Measurements from ENCODE around the gene CALN1. TPM values are rescaled to one million over a fixed set of nuclear protein-coding genes. Genes with fewer than 3 reads are reported as not detected.

Gene CALN1
- polyA plus RNA-seq, 1 donor (not counting 4 experiments of a cell fraction or from before 2014, with no cell fraction given), result not detected

- dilution Hi-C loops (cut with MboI; ENCODE audit: extremely low pct_ligation_motif_present, low sequenced_read_pairs), result no loop called here
These were observed 119.3 kb downstream of the CALN1 start for GRCh38 chr7:72292794-72293193.

DNA sequence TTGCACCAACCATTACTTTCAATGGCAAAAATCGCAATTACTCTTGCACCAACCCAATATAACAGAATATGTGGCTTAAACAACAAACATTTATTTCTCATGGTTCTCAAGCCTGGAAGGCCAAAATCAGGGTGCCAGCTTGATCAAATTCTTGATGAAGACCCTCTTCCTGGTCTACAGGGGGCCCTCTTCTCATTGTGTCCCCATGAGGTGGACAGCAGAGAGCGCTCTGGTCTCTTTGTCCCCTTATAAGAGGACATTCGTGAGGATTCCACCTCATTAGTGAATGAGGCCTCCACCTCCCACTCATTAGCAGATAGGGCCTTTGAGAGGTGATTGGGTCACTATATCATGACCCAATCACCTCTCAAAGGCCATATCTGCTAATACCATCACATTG lies 120.0 kb downstream of the CALN1 start:
- Histone ChIP-seq H3K9me1 (ENCODE audit: control insufficient read depth, extremely low read depth, insufficient read depth, low read length) (no peaks in the 10 kb centered on the region), H3K36me3 (ENCODE audit: control insufficient read depth in 2 of 2, extremely low read depth in 1 of 2, insufficient read depth in 2 of 2, low read length in 2 of 2) (no peaks in the 10 kb centered on the region), H3K4me1 (ENCODE audit: control insufficient read depth, extremely low read depth, insufficient read depth, low read length) (no peaks in the 10 kb centered on the region), H4K20me1 (ENCODE audit: control insufficient read depth, extremely low read depth, insufficient read depth, low read length) (no peaks in the 10 kb centered on the region), H3K9me3 (ENCODE audit: control insufficient read depth, low read depth, low read length) (no peaks in the 10 kb centered on the region), H3K4me2 (ENCODE audit: control insufficient read depth, extremely low read depth, insufficient read depth, low read depth, low read length) (no peak overlapping the region), H2AFZ (ENCODE audit: control insufficient read depth, low read length) (no peak overlapping the region), H3K79me2 (ENCODE audit: control insufficient read depth, insufficient read depth, low read length) (no peaks in the 10 kb centered on the region), H3K27me3 (ENCODE audit: control insufficient read depth, extremely low read depth, insufficient read depth, low read length) (no peaks in the 10 kb centered on the region), H3K27ac (ENCODE audit: control insufficient read depth, insufficient read depth, low read length) (no peak overlapping the region), H3K4me3 (ENCODE audit: control insufficient read depth in 2 of 3, extremely low read depth in 1 of 3, insufficient read depth in 2 of 3, low read depth in 1 of 3, low read length in 3 of 3) (no peak overlapping the region), H3K9ac (ENCODE audit: control insufficient read depth, extremely low read depth, insufficient read depth, low read length) (no peak overlapping the region)
- dilution Hi-C loops (cut with MboI; ENCODE audit: extremely low pct_ligation_motif_present, low sequenced_read_pairs), result no loop called here
- no peak for FAIRE-seq
- TF ChIP-seq EZH2 (IDR thresholded peaks at IDR 0.05; ENCODE audit: low read length), result no peak
- TF ChIP-seq, protein P1, sequence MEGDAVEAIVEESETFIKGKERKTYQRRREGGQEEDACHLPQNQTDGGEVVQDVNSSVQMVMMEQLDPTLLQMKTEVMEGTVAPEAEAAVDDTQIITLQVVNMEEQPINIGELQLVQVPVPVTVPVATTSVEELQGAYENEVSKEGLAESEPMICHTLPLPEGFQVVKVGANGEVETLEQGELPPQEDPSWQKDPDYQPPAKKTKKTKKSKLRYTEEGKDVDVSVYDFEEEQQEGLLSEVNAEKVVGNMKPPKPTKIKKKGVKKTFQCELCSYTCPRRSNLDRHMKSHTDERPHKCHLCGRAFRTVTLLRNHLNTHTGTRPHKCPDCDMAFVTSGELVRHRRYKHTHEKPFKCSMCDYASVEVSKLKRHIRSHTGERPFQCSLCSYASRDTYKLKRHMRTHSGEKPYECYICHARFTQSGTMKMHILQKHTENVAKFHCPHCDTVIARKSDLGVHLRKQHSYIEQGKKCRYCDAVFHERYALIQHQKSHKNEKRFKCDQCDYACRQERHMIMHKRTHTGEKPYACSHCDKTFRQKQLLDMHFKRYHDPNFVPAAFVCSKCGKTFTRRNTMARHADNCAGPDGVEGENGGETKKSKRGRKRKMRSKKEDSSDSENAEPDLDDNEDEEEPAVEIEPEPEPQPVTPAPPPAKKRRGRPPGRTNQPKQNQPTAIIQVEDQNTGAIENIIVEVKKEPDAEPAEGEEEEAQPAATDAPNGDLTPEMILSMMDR (optimal IDR thresholded peaks at IDR 0.05 in 1 of 3, IDR thresholded peaks at IDR 0.05 in 1 of 3, conservative IDR thresholded peaks at IDR 0.05 in 1 of 3; ENCODE audit: extremely low read depth in 1 of 3, insufficient read depth in 2 of 3, low read length in 3 of 3), result no peak
- DNase-seq (ENCODE audit: low read depth, low spot score), result no peak

More at GRCh38 chr7:72292794-72293193, 119.3 kb downstream of the CALN1 start:
- Histone ChIP-seq H3K4me1 (ENCODE audit: control insufficient read depth, extremely low read depth, insufficient read depth, low read length) (no peaks in the 10 kb centered on the region), H3K27ac (ENCODE audit: control insufficient read depth, insufficient read depth, low read length) (no peak overlapping the region), H3K36me3 (ENCODE audit: control insufficient read depth in 2 of 2, extremely low read depth in 1 of 2, insufficient read depth in 2 of 2, low read length in 2 of 2) (no peaks in the 10 kb centered on the region), H2AFZ (ENCODE audit: control insufficient read depth, low read length) (no peak overlapping the region), H3K4me2 (ENCODE audit: control insufficient read depth, extremely low read depth, insufficient read depth, low read depth, low read length) (no peak overlapping the region), H3K9me3 (ENCODE audit: control insufficient read depth, low read depth, low read length) (no peaks in the 10 kb centered on the region), H3K79me2 (ENCODE audit: control insufficient read depth, insufficient read depth, low read length) (no peaks in the 10 kb centered on the region), H4K20me1 (ENCODE audit: control insufficient read depth, extremely low read depth, insufficient read depth, low read length) (no peaks in the 10 kb centered on the region), H3K4me3 (ENCODE audit: control insufficient read depth in 2 of 3, extremely low read depth in 1 of 3, insufficient read depth in 2 of 3, low read depth in 1 of 3, low read length in 3 of 3) (no peak overlapping the region), H3K9me1 (ENCODE audit: control insufficient read depth, extremely low read depth, insufficient read depth, low read length) (no peaks in the 10 kb centered on the region), H3K9ac (ENCODE audit: control insufficient read depth, extremely low read depth, insufficient read depth, low read length) (no peak overlapping the region), H3K27me3 (ENCODE audit: control insufficient read depth, extremely low read depth, insufficient read depth, low read length) (no peaks in the 10 kb centered on the region)
- FAIRE-seq, result no peak
- DNase-seq (ENCODE audit: low read depth, low spot score), result no peak
- TF ChIP-seq EZH2 (IDR thresholded peaks at IDR 0.05; ENCODE audit: low read length), result no peak
- TF ChIP-seq, protein P1 (optimal IDR thresholded peaks at IDR 0.05 in 1 of 3, IDR thresholded peaks at IDR 0.05 in 1 of 3, conservative IDR thresholded peaks at IDR 0.05 in 1 of 3; ENCODE audit: extremely low read depth in 1 of 3, insufficient read depth in 2 of 3, low read length in 3 of 3), result no peak
